Measurements from ENCODE around the gene TAS2R50. TPM values are rescaled to one million over a fixed set of nuclear protein-coding genes. Genes with fewer than 3 reads are reported as not detected.

Gene TAS2R50
- total RNA-seq, 2 donors from 2014 or later = 0.86 to 0.98 TPM

- peak overlapping the region; percentile 78 for H3K27ac ChIP-seq
- peak; percentile 28 for DNase-seq
- intact Hi-C loops (cut with DNase I) = no loop called here
Observed at GRCh38 chr12:11016937-11017336, 30.2 kb upstream of the TAS2R50 start.

GRCh38 chr12:11015775-11016430 lies 29.2 kb upstream of the TAS2R50 start:
- intact Hi-C loops (cut with DNase I) = no loop called here
- Histone ChIP-seq H3K4me3 (no peak overlapping the region), H3K36me3 (no peaks in the 10 kb centered on the region), H3K9me3 (no peaks in the 10 kb centered on the region), H3K27me3 (no peaks in the 10 kb centered on the region), H3K27ac (peak overlapping the region; percentile 78), H3K9ac (ENCODE audit: low read depth in 2 of 2, low read length in 2 of 2) (peak overlapping the region in 1 of 2 donors; percentile 53), H3K4me1 (peaks cover 8% of the 10 kb centered on the region)
- DNase-seq = peak; percentile 68
- no peak for TF ChIP-seq CTCF (IDR thresholded peaks at IDR 0.05)

More at GRCh38 chr12:11016937-11017336, 30.2 kb upstream of the TAS2R50 start:
- H3K27me3 ChIP-seq = no peaks in the 10 kb centered on the region
- no peak overlapping the region for H3K4me3 ChIP-seq
- peaks cover 8% of the 10 kb centered on the region for H3K4me1 ChIP-seq
- H3K36me3 ChIP-seq = no peaks in the 10 kb centered on the region
- no peaks in the 10 kb centered on the region for H3K9me3 ChIP-seq
- H3K9ac ChIP-seq (ENCODE audit: low read depth in 2 of 2, low read length in 2 of 2) = no peak overlapping the region
- no peak for TF ChIP-seq CTCF (IDR thresholded peaks at IDR 0.05)

GRCh38 chr12:11014234-11014633 lies 27.5 kb upstream of the TAS2R50 start:
- no peak for DNase-seq
- Histone ChIP-seq H3K36me3 (no peaks in the 10 kb centered on the region), H3K9me3 (no peaks in the 10 kb centered on the region), H3K27me3 (no peaks in the 10 kb centered on the region), H3K4me3 (no peak overlapping the region), H3K9ac (ENCODE audit: low read depth in 2 of 2, low read length in 2 of 2) (no peak overlapping the region), H3K27ac (no peak overlapping the region), H3K4me1 (peaks cover 8% of the 10 kb centered on the region)
- intact Hi-C loops (cut with DNase I) = no loop called here
- TF ChIP-seq CTCF (IDR thresholded peaks at IDR 0.05) = no peak

GRCh38 chr12:11007608-11008007 lies 20.9 kb upstream of the TAS2R50 start:
- DNase-seq = no peak
- Histone ChIP-seq H3K4me3 (no peak overlapping the region), H3K27me3 (no peaks in the 10 kb centered on the region), H3K36me3 (no peaks in the 10 kb centered on the region), H3K4me1 (no peaks in the 10 kb centered on the region), H3K9ac (ENCODE audit: low read depth in 2 of 2, low read length in 2 of 2) (no peak overlapping the region), H3K27ac (no peak overlapping the region), H3K9me3 (no peaks in the 10 kb centered on the region)
- no peak for TF ChIP-seq CTCF (IDR thresholded peaks at IDR 0.05)
- intact Hi-C loops (cut with DNase I) = no loop called here

GRCh38 chr12:10998204-10998603 lies 11.5 kb upstream of the TAS2R50 start, which contains the start of gene TAS2R20:
TSS of gene TAS2R20 (minus strand) at chr12:10998304. CDS start at chr12:10997875, 429 bp downstream.
- H3K4me3 ChIP-seq = no peak within 1 kb of the TSS
- H3K4me1 ChIP-seq = no peaks in the 10 kb centered on the region
- no peak for TF ChIP-seq CTCF (IDR thresholded peaks at IDR 0.05)
- no peak for DNase-seq
- no peaks in the 10 kb centered on the region for H3K9me3 ChIP-seq
- intact Hi-C loops (cut with DNase I) = no loop called here
- no peak within 1 kb of the TSS for H3K9ac ChIP-seq (ENCODE audit: low read depth in 2 of 2, low read length in 2 of 2)
- no peaks in the 10 kb centered on the region for H3K27me3 ChIP-seq
- H3K27ac ChIP-seq = no peak within 1 kb of the TSS
- H3K36me3 ChIP-seq = no peaks in the 10 kb centered on the region
